ENCODE results near the gene PRAMEF11.

DNA sequence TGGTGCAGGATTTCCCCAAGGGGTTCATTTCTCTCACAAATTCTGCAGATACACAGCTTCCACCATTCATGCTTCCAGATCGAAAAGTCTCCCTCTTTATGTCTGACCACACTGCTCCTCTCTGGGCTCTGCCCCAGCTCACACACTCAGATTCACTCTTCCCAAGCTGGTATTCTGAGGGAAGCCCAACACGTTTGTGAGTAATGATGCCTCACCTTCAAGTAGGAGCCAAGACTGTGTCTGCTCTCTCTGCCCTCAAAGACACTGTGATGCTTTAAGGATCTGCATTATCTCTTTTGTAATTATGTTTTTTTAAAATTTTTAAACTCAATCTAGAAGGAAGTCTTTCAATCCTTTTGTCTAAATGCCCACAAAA, 19.8 kb downstream of the PRAMEF11 start:
- TF ChIP-seq GATA2 (IDR thresholded peaks at IDR 0.05; ENCODE audit: low read depth, low read length) (no peak), GATA3 (IDR thresholded peaks at IDR 0.05; ENCODE audit: low read depth, low read length) (no peak)

Data from SH-SY5Y (cell line).